ENCODE results near the gene NUDC. TPM values are rescaled to one million over a fixed set of nuclear protein-coding genes. Genes with fewer than 3 reads are reported as not detected.

Gene NUDC
- total RNA-seq, 1 experiment from 2014 or later: 118 TPM

- no peak overlapping the region for H2BK15ac ChIP-seq (ENCODE audit: low read depth, low read length)
- no peaks in the 10 kb centered on the region for H4K20me1 ChIP-seq (ENCODE audit: control insufficient read depth, insufficient read depth, insufficient read length)
- H4K5ac ChIP-seq (ENCODE audit: insufficient read length, low read depth, low read length): no peak overlapping the region
- TF ChIP-seq, protein P1, sequence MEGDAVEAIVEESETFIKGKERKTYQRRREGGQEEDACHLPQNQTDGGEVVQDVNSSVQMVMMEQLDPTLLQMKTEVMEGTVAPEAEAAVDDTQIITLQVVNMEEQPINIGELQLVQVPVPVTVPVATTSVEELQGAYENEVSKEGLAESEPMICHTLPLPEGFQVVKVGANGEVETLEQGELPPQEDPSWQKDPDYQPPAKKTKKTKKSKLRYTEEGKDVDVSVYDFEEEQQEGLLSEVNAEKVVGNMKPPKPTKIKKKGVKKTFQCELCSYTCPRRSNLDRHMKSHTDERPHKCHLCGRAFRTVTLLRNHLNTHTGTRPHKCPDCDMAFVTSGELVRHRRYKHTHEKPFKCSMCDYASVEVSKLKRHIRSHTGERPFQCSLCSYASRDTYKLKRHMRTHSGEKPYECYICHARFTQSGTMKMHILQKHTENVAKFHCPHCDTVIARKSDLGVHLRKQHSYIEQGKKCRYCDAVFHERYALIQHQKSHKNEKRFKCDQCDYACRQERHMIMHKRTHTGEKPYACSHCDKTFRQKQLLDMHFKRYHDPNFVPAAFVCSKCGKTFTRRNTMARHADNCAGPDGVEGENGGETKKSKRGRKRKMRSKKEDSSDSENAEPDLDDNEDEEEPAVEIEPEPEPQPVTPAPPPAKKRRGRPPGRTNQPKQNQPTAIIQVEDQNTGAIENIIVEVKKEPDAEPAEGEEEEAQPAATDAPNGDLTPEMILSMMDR (conservative IDR thresholded peaks at IDR 0.05): no peak
- H3K27ac ChIP-seq (ENCODE audit: insufficient read length, low read depth, low read length): no peak overlapping the region
- H3K4me2 ChIP-seq (ENCODE audit: insufficient read depth, insufficient read length, low read length): peak overlapping the region; percentile 71
- Mint-ChIP-seq H3K27me3 (ENCODE audit: low read depth) (no peaks in the 10 kb centered on the region; the same call in none of the 2 replicates), H3K4me3 (peak overlapping the region; percentile 80 to 83), H3K4me1 (peaks cover 11 to 16% of the 10 kb centered on the region in 2 experiments), H3K36me3 (ENCODE audit: insufficient read depth in 1 of 3, low read depth in 3 of 3) (peaks cover 0 to 11% (median 9%) of the 10 kb centered on the region in 3 experiments; a peak in 2 of 7 replicates), H3K27ac (no peak overlapping the region), H3K9me3 (peaks cover 4 to 5% of the 10 kb centered on the region in 2 experiments; a peak in 2 of 5 replicates)
- H2AK5ac ChIP-seq (ENCODE audit: insufficient read length, low read length): no peak overlapping the region
- no peaks in the 10 kb centered on the region for H3K27me3 ChIP-seq (ENCODE audit: insufficient read depth, low read length)
- no peak overlapping the region for H4K91ac ChIP-seq (ENCODE audit: insufficient read length, low read depth, low read length)
- H3K14ac ChIP-seq (ENCODE audit: insufficient read depth, low read length): no peak overlapping the region
- H3K79me2 ChIP-seq (ENCODE audit: insufficient read depth, low read length): peaks cover 2% of the 10 kb centered on the region; the same call in 1 of the 2 replicates
- H2BK20ac ChIP-seq (ENCODE audit: low read depth, low read length, poor library complexity, severe bottlenecking): no peak overlapping the region
- H4K8ac ChIP-seq (replicated peaks; ENCODE audit: insufficient read length, low read depth, low read length): no peak overlapping the region
- peaks cover 6% of the 10 kb centered on the region for H3K79me1 ChIP-seq (ENCODE audit: insufficient read depth, low read depth, low read length, poor library complexity, severe bottlenecking)
- H3K23me2 ChIP-seq (ENCODE audit: insufficient read length, low read depth, low read length, poor library complexity, severe bottlenecking): peaks cover 12% of the 10 kb centered on the region
- no peak overlapping the region for H3T11ph ChIP-seq (ENCODE audit: low read length)
- DNase-seq: no peak
- H3K18ac ChIP-seq (ENCODE audit: insufficient read length, low read depth, low read length): no peak overlapping the region
- no peak overlapping the region for H3K56ac ChIP-seq (ENCODE audit: insufficient read length, low read depth, low read length)
- no peak overlapping the region for H2BK5ac ChIP-seq (ENCODE audit: insufficient read length, low read length)
- H2BK12ac ChIP-seq (ENCODE audit: insufficient read length, low read depth, low read length): no peak overlapping the region
- peak overlapping the region; percentile 48 for H3K9ac ChIP-seq (ENCODE audit: extremely low read depth, insufficient read length, low read length)
- peaks cover 5% of the 10 kb centered on the region; the same call in 1 of the 2 replicates for H3K4me1 ChIP-seq (ENCODE audit: insufficient read depth, low read length)
- H2BK120ac ChIP-seq (ENCODE audit: low read depth, low read length, poor library complexity, severe bottlenecking): no peak overlapping the region
- H3K23ac ChIP-seq (ENCODE audit: insufficient read length, low read depth, low read length): no peak overlapping the region
- no peaks in the 10 kb centered on the region for H3K9me3 ChIP-seq (ENCODE audit: control insufficient read depth, low read depth, low read length)
- H3K4ac ChIP-seq (ENCODE audit: low read depth, low read length): no peak overlapping the region
- H2AFZ ChIP-seq (ENCODE audit: low read length): no peak overlapping the region
- WGBS (ENCODE audit: extremely low coverage, insufficient read length, low lambda C conversion rate): no CpG with 5 or more reads among the region's 13 CpGs
Observed at GRCh38 chr1:26959270-26959669, 37.7 kb downstream of the NUDC start.
